HFFc6 (cell line): ENCODE data around the gene CRYBG1. TPM values are rescaled to one million over a fixed set of nuclear protein-coding genes. Genes with fewer than 3 reads are reported as not detected.

Source experiments
- DNase-seq: peaks from one replicate; pipeline ENCODE4 v3.0.0-alpha.2; 2018
- H3K27ac Mint-ChIP-seq: 2 replicates; pipeline ENCODE4 v1.8.0; 2020; ENCODE audit warnings: mild to moderate bottlenecking, mixed read lengths
- H3K27me3 Mint-ChIP-seq: 2 replicates; pipeline ENCODE4 v1.8.0; 2021; ENCODE audit warnings: mild to moderate bottlenecking, moderate library complexity, mixed read lengths; ENCODE audit not compliant: insufficient read depth
- H3K36me3 Mint-ChIP-seq: 2 replicates; pipeline ENCODE4 v1.8.0; 2021; ENCODE audit warnings: low read depth, mixed read lengths
- H3K4me1 Mint-ChIP-seq: 2 replicates; pipeline ENCODE4 v1.8.0; 2020; ENCODE audit warnings: low read depth, mixed read lengths
- H3K4me3 Mint-ChIP-seq: 2 replicates; pipeline ENCODE4 v1.8.0; 2020; ENCODE audit warnings: mild to moderate bottlenecking, moderate library complexity, mixed read lengths
- H3K9me3 Mint-ChIP-seq: 2 replicates; pipeline ENCODE4 v1.8.0; 2020; ENCODE audit warnings: mild to moderate bottlenecking, mixed read lengths
- total RNA-seq, 6 experiments: library from RNA; stranded (reverse); fragmentation: NEBNext Ultra II Directional; extraction: Animal tissue kit (Norgen Biotek cat#: 25700); gene quantifications; 2 replicates in 1 of 6; 3 replicates in 5 of 6; pipeline ENCODE4 v1.2.3, GENCODE V29; 2021
- TF ChIP-seq, protein P1 (sequence below): fragments of 200-600 bp; sonication (generic); IDR thresholded peaks from 2 replicates; pipeline ENCODE4 v1.5.0; 2021; ENCODE audit warnings: antibody characterized with exemption, mild to moderate bottlenecking

CRYBG1 gene
- total RNA-seq, 6 experiments from 2014 or later: 8.2 to 10.9 (median 9.8) TPM

DNA sequence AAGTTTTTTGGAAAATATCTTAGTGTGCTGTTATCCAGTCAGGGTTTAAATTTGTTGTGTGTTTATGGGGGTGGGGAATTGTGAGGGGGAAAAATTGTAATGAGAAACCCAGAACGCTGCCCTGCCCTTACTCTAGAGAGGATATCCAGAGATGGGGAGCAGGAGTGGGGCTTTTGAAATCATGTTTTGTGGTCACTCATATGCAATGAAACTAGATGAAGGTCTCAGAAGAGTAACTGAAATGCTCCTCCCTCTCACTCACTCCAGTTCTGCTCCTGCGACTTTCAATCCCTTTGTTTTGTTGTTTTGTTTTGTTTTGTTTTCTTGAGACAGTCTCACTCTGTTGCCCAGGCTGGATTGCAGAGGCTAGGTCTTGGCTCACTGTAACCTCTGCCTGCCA lies 100.0 kb downstream of the CRYBG1 start:
- H3K4me1 Mint-ChIP-seq: no peaks in the 10 kb centered on the region
- DNase-seq: no peak
- H3K9me3 Mint-ChIP-seq: no peaks in the 10 kb centered on the region
- H3K27me3 Mint-ChIP-seq: peaks cover 20% of the 10 kb centered on the region
- TF ChIP-seq, protein P1, sequence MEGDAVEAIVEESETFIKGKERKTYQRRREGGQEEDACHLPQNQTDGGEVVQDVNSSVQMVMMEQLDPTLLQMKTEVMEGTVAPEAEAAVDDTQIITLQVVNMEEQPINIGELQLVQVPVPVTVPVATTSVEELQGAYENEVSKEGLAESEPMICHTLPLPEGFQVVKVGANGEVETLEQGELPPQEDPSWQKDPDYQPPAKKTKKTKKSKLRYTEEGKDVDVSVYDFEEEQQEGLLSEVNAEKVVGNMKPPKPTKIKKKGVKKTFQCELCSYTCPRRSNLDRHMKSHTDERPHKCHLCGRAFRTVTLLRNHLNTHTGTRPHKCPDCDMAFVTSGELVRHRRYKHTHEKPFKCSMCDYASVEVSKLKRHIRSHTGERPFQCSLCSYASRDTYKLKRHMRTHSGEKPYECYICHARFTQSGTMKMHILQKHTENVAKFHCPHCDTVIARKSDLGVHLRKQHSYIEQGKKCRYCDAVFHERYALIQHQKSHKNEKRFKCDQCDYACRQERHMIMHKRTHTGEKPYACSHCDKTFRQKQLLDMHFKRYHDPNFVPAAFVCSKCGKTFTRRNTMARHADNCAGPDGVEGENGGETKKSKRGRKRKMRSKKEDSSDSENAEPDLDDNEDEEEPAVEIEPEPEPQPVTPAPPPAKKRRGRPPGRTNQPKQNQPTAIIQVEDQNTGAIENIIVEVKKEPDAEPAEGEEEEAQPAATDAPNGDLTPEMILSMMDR: no peak
- no peaks in the 10 kb centered on the region for H3K36me3 Mint-ChIP-seq
- no peak overlapping the region for H3K27ac Mint-ChIP-seq
- H3K4me3 Mint-ChIP-seq: no peak overlapping the region

DNA sequence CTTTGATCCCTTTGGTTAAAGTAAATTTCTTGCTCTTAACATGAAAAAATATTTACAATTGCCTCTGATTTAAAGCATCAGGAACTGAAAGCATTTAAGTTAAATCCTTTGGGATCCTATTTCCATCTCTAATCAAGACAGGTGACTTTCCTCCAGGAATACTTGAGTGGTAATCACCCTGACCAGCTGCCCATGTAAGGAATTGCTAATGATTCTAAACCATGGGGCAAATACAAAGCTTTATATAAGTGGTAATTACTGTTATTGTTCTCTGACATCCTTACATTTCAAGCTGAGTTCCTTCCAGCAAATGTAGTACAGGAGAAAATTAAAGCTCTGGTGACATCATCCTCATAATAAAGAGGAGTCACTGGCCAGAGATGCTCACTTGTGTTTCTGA lies 100.6 kb downstream of the CRYBG1 start:
- H3K36me3 Mint-ChIP-seq: no peaks in the 10 kb centered on the region
- no peak for DNase-seq
- peaks cover 24% of the 10 kb centered on the region for H3K27me3 Mint-ChIP-seq
- TF ChIP-seq, protein P1: no peak
- H3K4me3 Mint-ChIP-seq: no peak overlapping the region
- H3K27ac Mint-ChIP-seq: no peak overlapping the region
- H3K9me3 Mint-ChIP-seq: no peaks in the 10 kb centered on the region
- H3K4me1 Mint-ChIP-seq: no peaks in the 10 kb centered on the region

DNA sequence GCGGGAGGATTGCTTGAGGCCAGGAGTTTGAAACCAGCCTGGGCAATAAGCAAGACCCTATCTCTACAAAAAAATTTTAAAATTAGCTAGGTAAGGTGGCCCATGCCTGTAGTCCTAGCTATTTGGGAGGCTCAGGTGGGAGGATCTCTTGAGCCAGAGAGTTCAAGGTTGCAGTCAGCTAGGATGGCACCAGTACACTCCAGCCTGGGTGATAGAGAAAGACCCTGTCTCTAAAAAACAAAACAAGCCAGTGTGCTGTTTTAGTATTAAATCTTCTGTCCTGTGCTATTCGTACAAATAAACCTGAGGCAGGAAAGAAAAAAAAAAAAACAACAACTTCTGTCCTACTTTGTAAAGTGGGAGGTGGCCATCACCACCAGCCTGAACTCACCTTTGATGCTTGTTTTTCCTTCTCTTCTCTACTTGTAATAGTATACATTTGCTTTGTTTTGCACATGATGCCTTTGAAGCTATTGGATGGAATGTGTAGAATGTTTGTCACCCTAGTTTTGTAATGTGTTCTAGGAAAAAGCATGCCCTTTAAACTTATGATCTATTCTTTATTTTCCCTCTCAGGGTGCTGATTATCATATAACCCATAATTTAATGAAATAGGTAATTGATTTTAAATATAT lies 102.5 kb downstream of the CRYBG1 start:
- H3K27ac Mint-ChIP-seq: no peak overlapping the region

DNA sequence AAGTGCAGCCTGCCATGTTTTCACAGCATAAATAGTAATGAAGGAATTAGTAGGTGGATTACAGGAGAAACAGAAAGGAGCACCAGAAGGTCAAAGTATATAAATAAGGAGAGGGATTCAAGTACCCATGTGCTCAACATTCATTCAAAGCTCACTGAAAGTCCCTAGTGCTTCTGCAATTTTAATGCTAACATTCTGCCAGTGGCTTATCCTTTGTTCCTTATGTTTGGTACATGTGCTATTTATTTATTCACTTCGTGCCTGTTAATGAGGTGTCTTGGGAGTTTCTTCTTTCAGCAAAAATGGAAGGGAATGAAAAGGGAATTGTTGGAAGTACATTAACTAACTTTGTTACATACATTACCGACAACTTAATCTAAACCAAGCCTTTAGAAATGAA lies 105.7 kb downstream of the CRYBG1 start:
- Mint-ChIP-seq H3K36me3 (no peaks in the 10 kb centered on the region), H3K9me3 (no peaks in the 10 kb centered on the region), H3K27ac (no peak overlapping the region), H3K27me3 (peaks cover 31% of the 10 kb centered on the region), H3K4me3 (no peak overlapping the region), H3K4me1 (no peaks in the 10 kb centered on the region)
- TF ChIP-seq, protein P1: no peak
- no peak for DNase-seq

More for the DNA sequence above, 102.5 kb downstream of the CRYBG1 start:
- DNase-seq: no peak
- H3K27me3 Mint-ChIP-seq: peaks cover 24% of the 10 kb centered on the region
- TF ChIP-seq, protein P1: no peak
- no peak overlapping the region for H3K4me3 Mint-ChIP-seq
- H3K4me1 Mint-ChIP-seq: no peaks in the 10 kb centered on the region
- H3K36me3 Mint-ChIP-seq: no peaks in the 10 kb centered on the region
- H3K9me3 Mint-ChIP-seq: no peaks in the 10 kb centered on the region

DNA sequence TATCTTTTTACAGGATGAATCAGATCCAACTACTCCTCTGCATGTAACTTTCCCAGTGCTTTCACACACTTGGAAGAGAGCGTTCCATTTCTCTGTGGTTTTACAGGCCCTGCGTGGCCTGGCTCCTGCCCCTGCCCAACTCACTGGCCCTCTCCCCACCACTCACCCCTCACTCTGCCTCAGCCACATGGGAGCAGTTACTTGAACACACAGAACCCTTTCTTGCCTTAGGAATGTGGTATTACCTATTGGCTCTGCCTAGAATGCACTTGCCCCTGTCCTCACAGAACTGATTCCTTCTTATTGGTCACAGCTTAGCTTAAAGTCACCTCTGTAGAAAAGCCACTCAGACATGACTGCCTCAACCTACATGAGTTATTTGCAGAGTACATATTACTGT lies 108.4 kb downstream of the CRYBG1 start:
- no peaks in the 10 kb centered on the region for H3K36me3 Mint-ChIP-seq

More for the DNA sequence above, 108.4 kb downstream of the CRYBG1 start:
- no peaks in the 10 kb centered on the region for H3K4me1 Mint-ChIP-seq
- TF ChIP-seq, protein P1: no peak
- H3K27me3 Mint-ChIP-seq: peaks cover 26% of the 10 kb centered on the region
- no peak overlapping the region for H3K27ac Mint-ChIP-seq
- DNase-seq: no peak
- no peaks in the 10 kb centered on the region for H3K9me3 Mint-ChIP-seq
- no peak overlapping the region for H3K4me3 Mint-ChIP-seq
